H4 (cell line): ENCODE data around the gene KDM4C. TPM values are rescaled to one million over a fixed set of nuclear protein-coding genes. Genes with fewer than 3 reads are reported as not detected.
A peak's percentile ranks its signal among the peaks of the same experiment; 100 is the strongest.
"Not testable (repeated sequence)": the region's sequence is repeated elsewhere in the genome, so short reads cannot be mapped to it uniquely, and the experiment has no call there.

Experiments
- DNase-seq: peaks from one replicate; pipeline ENCODE4 v3.0.0-alpha.2; 2015; ENCODE audit warnings: low spot score
- total RNA-seq: library from RNA; depleted of rRNA; stranded (reverse); fragments of >200 nt; shearing (Covaris generic); gene quantifications from 2 replicates; pipeline ENCODE4 v1.2.3, GENCODE V29; 2014

KDM4C gene
- total RNA-seq, 1 experiment from 2014 or later: 4.7 TPM

- not testable (repeated sequence) for DNase-seq
Observed at GRCh38 chr9:6806318-6806717, 48.5 kb downstream of the KDM4C start.

GRCh38 chr9:6807669-6808068 lies 49.9 kb downstream of the KDM4C start:
- not testable (repeated sequence) for DNase-seq

GRCh38 chr9:6811436-6811835 lies 53.7 kb downstream of the KDM4C start:
- no peak for DNase-seq

- DNase-seq: no peak
Observed at GRCh38 chr9:6816581-6816980, 58.8 kb downstream of the KDM4C start.

GRCh38 chr9:6818292-6818922 lies 60.6 kb downstream of the KDM4C start:
- DNase-seq: no peak

GRCh38 chr9:6819112-6819511 lies 61.3 kb downstream of the KDM4C start:
- no peak for DNase-seq

- no peak for DNase-seq
Observed at GRCh38 chr9:6819529-6819928, 61.8 kb downstream of the KDM4C start.

- no peak for DNase-seq
Observed at GRCh38 chr9:6822696-6823095, 64.9 kb downstream of the KDM4C start.

- DNase-seq: peak; percentile 7
Observed at GRCh38 chr9:6827439-6828145, 69.8 kb downstream of the KDM4C start.

GRCh38 chr9:6829027-6829426 lies 71.3 kb downstream of the KDM4C start:
- DNase-seq: no peak

- DNase-seq: no peak
Observed at GRCh38 chr9:6829536-6829935, 71.8 kb downstream of the KDM4C start.

- DNase-seq: no peak
Observed at GRCh38 chr9:6833518-6834192, 75.9 kb downstream of the KDM4C start.

- DNase-seq: no peak
Observed at GRCh38 chr9:6834306-6834705, 76.5 kb downstream of the KDM4C start.

- no peak for DNase-seq
Observed at GRCh38 chr9:6838158-6838557, 80.4 kb downstream of the KDM4C start.

- DNase-seq: no peak
Observed at GRCh38 chr9:6842584-6842947, 84.8 kb downstream of the KDM4C start.

- DNase-seq: no peak
Observed at GRCh38 chr9:6843742-6844141, 86.0 kb downstream of the KDM4C start.

- DNase-seq: no peak
Observed at GRCh38 chr9:6844267-6844666, 86.5 kb downstream of the KDM4C start.

- no peak for DNase-seq
Observed at GRCh38 chr9:6845128-6845826, 87.5 kb downstream of the KDM4C start.

- no peak for DNase-seq
Observed at GRCh38 chr9:6845880-6846279, 88.1 kb downstream of the KDM4C start.

- DNase-seq: no peak
Observed at GRCh38 chr9:6852243-6852963, 94.6 kb downstream of the KDM4C start.

- DNase-seq: no peak
Observed at GRCh38 chr9:6855860-6856259, 98.1 kb downstream of the KDM4C start.

- no peak for DNase-seq
Observed at GRCh38 chr9:6864102-6864501, 106.3 kb downstream of the KDM4C start.
